ENCODE data around the gene ZNHIT3. TPM values are rescaled to one million over a fixed set of nuclear protein-coding genes. Genes with fewer than 3 reads are reported as not detected.

Gene ZNHIT3
- total RNA-seq, 4 donors from 2014 or later, result 21.0 to 31.5 (median 26.8) TPM

GRCh38 chr17:36498155-36498554, 11.7 kb downstream of the ZNHIT3 start:
- Histone ChIP-seq H3K4me1 (peaks cover 0 to 22% (median 0%) of the 10 kb centered on the region in 4 donors), H3K27me3 (no peaks in the 10 kb centered on the region), H3K9me3 (no peaks in the 10 kb centered on the region), H3K36me3 (peaks cover 0 to 84% (median 18%) of the 10 kb centered on the region in 3 donors), H3K4me3 (no peak overlapping the region), H3K27ac (no peak overlapping the region)
- 64 to 66% methylated on average over 8 to 9 of the region's 9 CpGs for WGBS, 2 donors
- TF ChIP-seq EP300 (IDR thresholded peaks at IDR 0.05) (no peak), POLR2A (IDR thresholded peaks at IDR 0.05) (no peak), CTCF (IDR thresholded peaks at IDR 0.05) (no peak)
- DNase-seq (ENCODE audit: low spot score in 2 of 2), result no peak

- Histone ChIP-seq H3K27ac (no peak overlapping the region), H3K27me3 (no peaks in the 10 kb centered on the region), H3K9me3 (no peaks in the 10 kb centered on the region), H3K36me3 (peaks cover 0 to 84% (median 16%) of the 10 kb centered on the region in 3 donors), H3K4me1 (peaks cover 0 to 22% (median 0%) of the 10 kb centered on the region in 4 donors), H3K4me3 (no peak overlapping the region)
- WGBS, 2 donors, result 56 to 59% methylated on average over 7 of the region's 7 CpGs
- TF ChIP-seq POLR2A (IDR thresholded peaks at IDR 0.05) (no peak), EP300 (IDR thresholded peaks at IDR 0.05) (no peak), CTCF (IDR thresholded peaks at IDR 0.05) (no peak)
- DNase-seq (ENCODE audit: low spot score in 2 of 2), result no peak
These were observed 12.2 kb downstream of the ZNHIT3 start for GRCh38 chr17:36498560-36499300.

GRCh38 chr17:36500745-36501225, 14.3 kb downstream of the ZNHIT3 start:
- Histone ChIP-seq H3K36me3 (peaks cover 0 to 84% (median 13%) of the 10 kb centered on the region in 3 donors), H3K9me3 (no peaks in the 10 kb centered on the region), H3K27ac (no peak overlapping the region), H3K4me3 (no peak overlapping the region), H3K4me1 (peaks cover 0 to 19% (median 0%) of the 10 kb centered on the region in 4 donors), H3K27me3 (no peaks in the 10 kb centered on the region)
- no peak for DNase-seq (ENCODE audit: low spot score in 2 of 2)
- TF ChIP-seq POLR2A (IDR thresholded peaks at IDR 0.05) (no peak), CTCF (IDR thresholded peaks at IDR 0.05) (no peak), EP300 (IDR thresholded peaks at IDR 0.05) (no peak)
- WGBS, 2 donors, result 72 to 78% methylated on average over 15 of the region's 15 CpGs

- Histone ChIP-seq H3K36me3 (peaks cover 0 to 84% (median 13%) of the 10 kb centered on the region in 3 donors), H3K9me3 (no peaks in the 10 kb centered on the region), H3K27me3 (no peaks in the 10 kb centered on the region), H3K4me3 (no peak overlapping the region), H3K4me1 (peaks cover 0 to 19% (median 0%) of the 10 kb centered on the region in 4 donors), H3K27ac (no peak overlapping the region)
- DNase-seq (ENCODE audit: low spot score in 2 of 2), result no peak
- no peak for TF ChIP-seq EP300 (IDR thresholded peaks at IDR 0.05)
- no peak for TF ChIP-seq CTCF (IDR thresholded peaks at IDR 0.05)
- TF ChIP-seq POLR2A (IDR thresholded peaks at IDR 0.05), result no peak
- WGBS, 2 donors, result 88 to 95% methylated on average over 3 of the region's 3 CpGs
These were observed 14.9 kb downstream of the ZNHIT3 start for GRCh38 chr17:36501351-36501750.

- peaks cover 0 to 84% (median 8%) of the 10 kb centered on the region in 3 donors for H3K36me3 ChIP-seq
- H3K4me3 ChIP-seq, result no peak overlapping the region
- DNase-seq (ENCODE audit: low spot score in 2 of 2), result no peak
- 89 to 93% methylated on average over 6 of the region's 6 CpGs for WGBS, 2 donors
- H3K4me1 ChIP-seq, result peaks cover 0 to 19% (median 0%) of the 10 kb centered on the region in 4 donors
- no peaks in the 10 kb centered on the region for H3K27me3 ChIP-seq
- no peaks in the 10 kb centered on the region for H3K9me3 ChIP-seq
- TF ChIP-seq POLR2A (IDR thresholded peaks at IDR 0.05) (no peak), EP300 (IDR thresholded peaks at IDR 0.05) (no peak), CTCF (IDR thresholded peaks at IDR 0.05) (no peak)
- no peak overlapping the region for H3K27ac ChIP-seq
These were observed 15.5 kb downstream of the ZNHIT3 start for GRCh38 chr17:36501963-36502362.

Data from tibial nerve (tissue), 4 donors.